Hematopoietic multipotent progenitor cell treated with erythropoietin and hydrocortisone succinate and interleukin-3 and kit ligand, for 8 days (in vitro differentiated cells): ENCODE data around the gene SERPINE2.
A peak's percentile ranks its signal among the peaks of the same experiment; 100 is the strongest.

Source experiments
- DNase-seq: peaks from one replicate; pipeline ENCODE4 v3.0.0-alpha.2; 2015

SERPINE2 gene, protein sequence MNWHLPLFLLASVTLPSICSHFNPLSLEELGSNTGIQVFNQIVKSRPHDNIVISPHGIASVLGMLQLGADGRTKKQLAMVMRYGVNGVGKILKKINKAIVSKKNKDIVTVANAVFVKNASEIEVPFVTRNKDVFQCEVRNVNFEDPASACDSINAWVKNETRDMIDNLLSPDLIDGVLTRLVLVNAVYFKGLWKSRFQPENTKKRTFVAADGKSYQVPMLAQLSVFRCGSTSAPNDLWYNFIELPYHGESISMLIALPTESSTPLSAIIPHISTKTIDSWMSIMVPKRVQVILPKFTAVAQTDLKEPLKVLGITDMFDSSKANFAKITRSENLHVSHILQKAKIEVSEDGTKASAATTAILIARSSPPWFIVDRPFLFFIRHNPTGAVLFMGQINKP

DNA sequence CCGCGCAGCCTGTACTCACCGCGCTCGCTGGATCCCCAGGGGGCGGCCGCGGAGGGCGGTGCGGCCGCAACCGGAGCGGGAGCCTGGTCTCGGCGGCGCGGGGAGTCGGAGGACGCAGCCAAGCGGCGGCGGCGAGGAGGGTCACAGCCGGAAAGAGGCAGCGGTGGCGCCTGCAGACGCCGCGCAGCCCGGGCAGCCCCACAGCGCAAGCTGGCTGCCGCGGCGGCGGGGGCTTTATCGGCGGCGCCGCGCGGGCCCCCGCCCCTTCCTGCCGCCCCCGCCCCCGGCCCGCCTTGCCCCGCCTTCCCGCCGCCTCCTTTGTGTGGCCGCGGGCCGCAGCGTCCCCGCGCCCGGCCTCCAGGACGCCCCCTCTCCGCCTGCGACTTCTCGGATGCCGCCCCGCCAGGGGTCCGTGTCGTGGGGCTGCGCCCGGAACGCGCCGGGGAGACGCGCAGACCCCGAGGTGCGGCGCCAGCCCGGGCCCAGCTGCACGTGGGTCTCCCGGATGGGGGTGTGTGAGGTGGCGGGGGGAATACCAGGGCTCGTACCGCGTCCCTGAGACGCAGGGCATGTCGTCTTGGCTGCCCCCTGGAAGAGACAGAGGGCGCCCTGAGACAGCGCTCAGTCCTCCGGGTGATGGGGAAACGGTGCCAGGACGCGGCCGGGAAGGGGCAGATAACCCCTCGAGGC, at the start of gene SERPINE2:
Gene SERPINE2 (minus strand): TSS at position 207 of the 690 bp plus-strand sequence. CDS start 37,386 bp downstream, outside the sequence.
- DNase-seq = peak; percentile 54

DNA sequence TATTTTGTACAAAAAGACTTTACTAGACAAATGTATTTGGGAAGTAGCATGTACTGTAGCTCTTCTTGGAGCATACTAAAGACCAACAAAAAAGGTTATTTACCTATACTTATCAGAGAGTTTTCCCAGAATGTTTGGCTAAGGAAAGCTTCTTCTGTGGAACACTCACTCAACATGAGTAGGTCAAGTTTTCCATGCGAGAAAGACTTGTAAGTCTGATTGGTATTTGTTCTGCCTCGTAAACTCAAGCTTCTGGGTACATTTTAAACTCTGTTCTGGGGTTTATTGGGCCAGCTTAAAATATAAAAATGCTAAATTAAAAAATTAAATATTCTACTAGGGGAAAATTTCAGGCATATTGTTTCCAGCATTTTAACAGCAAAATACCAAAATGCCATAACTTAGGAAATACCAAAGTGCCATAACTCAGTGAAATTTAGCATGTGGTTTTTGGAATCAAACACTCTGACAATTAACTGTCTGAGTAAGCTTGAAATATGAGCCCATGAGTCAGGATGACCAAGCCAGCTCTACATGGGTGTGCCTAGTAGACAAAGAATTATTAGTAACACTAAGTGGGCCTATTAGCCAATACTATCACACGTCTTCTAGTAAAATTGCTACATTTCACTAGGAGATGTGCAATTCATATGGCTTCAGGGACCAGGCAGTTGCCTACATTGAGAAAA, 47.3 kb upstream of the SERPINE2 start:
- no peak for DNase-seq

DNA sequence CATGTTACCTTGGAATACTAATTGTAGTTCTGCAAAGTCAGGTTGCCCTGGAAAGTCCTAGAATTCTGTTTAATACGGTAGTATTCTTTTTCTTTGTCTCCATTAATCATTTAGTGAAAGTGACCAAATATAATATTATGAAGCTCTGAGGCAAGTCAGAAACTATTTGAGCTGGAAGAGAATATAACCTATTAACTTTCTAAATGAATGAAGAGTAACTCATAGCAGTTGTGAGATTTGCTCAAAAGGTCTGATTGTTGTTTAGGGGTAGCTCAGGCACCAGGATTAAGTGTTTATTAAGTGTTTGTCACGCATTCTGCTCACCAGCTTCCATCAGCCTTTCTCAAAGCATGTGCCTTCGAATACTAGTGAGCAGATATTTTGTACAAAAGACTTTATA, 46.7 kb upstream of the SERPINE2 start:
- no peak for DNase-seq

DNA sequence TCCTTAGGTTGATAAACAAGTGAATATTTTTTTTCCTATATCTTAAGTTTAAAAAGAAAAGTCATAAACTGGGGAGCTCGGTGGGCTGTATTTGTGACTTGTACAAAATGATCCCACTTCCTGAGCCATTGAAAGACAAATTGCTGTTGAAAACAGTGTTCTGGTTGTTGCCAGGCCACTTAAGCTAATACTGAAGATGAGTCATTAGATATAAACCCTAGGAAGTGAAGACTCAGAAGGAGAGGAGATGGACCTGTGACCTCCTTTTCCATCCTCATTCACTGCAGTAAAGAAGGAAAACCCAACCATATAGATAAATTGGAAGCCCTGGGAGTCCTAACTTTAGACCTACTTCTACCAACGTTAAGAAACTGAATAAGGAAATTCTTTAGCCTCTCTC, 46.2 kb upstream of the SERPINE2 start:
- no peak for DNase-seq

DNA sequence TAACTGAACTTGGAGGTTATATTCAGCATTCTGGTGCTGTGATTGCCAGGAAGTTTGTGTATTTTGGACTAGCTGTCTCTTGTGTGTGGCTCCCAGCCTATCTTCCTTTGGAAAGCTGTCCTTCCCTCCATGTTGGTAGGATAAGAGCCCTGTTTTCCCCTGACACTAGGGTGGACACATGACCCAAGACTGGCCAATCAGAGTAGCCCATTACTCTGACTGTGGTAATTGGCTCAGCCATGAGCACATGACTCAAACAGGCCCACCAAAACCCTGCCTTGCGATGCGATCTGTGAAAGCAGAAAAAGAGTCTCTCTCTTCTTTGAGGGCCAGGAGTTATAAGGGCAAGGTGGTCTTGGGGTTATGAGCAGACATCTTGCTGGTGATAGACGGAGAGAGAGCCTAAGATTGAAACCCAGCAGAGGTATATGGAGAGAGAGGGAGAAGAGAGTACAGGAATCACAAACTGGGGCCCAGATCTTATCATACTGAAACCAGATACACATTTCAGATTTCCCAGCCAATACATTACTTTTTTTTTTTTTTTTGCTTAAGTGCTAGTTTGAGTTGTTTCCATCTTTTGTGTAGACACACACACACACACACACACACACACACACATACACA, 45.3 kb upstream of the SERPINE2 start:
- DNase-seq = no peak

DNA sequence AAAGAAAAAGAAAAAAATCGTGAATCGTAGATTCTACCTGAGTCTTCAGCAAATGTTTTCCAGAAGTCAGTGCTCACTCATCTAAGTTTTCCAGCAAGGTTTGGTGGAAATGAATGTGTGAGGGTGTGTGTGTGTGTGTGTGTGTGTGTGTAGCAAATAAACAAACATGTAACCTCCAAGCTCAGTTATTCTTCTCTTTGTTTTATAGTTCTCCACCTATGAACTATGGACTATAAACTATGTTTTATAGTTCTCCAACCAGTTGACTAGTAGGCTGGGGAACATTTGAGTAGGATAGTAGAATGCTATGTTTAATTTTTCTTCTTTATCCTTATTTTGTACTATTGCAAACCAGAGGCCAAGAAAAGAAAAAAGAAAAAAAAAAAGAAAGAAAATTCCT, 44.6 kb upstream of the SERPINE2 start:
- no peak for DNase-seq

DNA sequence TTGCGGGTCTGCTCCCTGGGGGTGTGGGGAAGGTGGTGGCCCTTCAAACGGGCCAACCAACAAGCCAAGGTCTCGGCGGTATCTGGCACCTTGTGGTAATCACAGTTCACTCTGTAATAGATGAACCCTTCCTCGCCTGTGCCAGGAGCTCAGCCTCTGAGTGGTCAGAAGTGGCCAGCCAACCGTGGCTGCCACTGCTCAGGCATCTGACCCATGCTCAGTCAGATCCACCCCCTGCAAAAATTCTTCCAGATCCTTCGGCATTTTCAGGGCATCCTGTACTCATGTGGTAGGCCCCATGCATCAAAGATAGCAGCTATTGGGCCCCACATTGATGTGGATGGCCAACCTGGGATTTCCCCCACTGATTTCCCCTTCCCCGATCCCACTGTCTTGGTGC, 39.6 kb upstream of the SERPINE2 start:
- DNase-seq = no peak

DNA sequence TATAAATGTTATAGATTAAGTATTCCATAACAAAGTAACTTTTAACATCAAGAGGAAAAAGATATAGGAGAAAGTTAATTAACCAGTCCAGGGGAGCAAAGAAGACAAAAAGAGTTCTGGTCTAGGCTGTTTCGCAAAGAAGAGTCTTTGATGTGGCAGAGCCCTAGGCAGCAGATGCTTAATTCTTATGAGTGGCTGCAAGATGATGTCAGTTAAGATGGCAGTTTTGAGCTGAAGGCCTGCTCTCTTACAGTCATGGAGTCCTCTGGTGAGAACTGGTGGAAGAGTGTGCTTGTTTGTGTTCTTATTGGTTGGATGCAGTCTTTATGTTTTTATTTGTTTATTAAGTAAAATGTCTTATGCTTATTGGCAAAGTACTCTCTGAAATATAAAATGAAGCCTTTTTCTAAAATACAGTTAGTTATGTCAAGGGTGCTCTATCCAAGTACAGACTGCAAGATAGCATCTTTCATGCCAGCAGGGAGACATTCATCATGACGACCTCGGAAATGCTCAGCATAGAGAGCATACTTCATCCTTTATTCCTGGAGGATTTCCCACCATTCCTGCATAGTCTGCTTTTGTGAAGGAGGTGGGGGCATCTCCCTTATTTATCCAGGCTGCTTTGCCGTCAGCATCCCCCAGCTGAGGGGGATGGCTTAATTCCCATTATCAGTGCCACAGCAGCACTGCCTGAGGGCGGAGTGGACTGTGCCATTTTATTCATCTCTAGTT, 38.9 kb upstream of the SERPINE2 start:
- DNase-seq = no peak

DNA sequence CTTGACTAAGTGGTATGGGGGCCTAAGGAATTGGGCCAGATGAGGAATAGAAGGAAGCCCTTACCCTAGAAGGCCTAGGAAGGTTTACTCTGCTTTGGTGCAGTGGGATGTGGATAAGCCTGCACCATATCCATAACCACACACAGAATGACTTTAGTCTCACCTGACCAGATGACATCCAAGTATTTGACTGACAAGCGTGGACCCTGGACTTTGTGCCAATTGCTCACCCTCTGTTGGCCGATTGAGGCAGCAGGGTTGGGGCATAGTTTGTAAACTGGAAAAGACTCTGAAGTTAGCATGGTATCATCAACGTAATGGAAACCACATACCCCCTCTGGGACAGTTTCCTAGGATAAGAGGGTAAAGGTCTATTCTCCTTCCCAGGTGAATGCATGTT, 36.5 kb upstream of the SERPINE2 start:
- DNase-seq = no peak

DNA sequence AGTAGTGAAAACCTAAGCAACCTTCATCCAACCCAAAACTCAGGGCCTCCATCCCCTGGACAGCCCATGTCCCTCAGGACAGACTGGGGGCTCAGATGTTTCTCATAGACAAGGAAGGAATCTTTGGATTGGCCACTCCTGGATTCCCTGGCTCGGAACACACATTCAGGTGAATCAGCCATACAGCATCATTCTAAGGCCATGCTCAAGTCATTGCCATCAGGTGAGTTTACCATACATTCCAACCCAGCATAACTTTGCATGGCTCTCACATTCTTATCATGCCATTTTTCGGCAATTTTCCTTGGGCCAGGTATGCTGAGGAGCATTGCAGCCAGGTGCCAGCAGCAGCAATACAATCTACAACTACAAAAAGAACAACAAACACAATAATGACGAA, 34.6 kb upstream of the SERPINE2 start:
- no peak for DNase-seq

DNA sequence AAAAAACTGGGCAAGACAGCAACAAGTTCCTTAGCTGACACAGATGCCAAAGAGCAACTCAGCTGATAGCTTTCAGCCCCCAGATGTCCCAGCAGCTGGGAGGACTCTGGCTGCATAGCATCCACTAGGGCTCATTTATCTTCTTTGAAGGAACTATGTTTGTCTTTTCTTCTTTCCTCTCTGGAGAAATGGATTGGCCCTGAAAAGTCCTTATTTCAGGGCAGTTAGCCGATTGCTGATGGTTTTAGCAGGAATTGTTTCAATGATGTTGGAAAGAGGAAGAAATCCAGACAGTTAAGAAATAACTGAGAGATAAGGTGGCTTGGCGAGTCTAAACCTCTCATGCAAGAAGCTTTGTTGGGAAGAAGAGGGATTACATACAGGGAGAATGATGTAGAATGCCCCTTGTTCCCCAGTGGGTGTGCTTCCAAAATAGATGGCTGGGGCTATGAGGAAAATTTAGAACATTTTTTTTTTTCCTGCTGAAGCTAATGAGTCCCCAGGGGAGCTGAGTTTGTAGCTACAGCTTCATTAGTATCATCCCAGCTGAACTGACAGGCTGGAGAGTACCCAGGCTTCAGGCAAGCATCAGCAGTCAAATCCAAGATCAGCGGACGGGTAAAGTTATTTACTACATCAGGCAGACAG, 33.6 kb upstream of the SERPINE2 start:
- DNase-seq = no peak

DNA sequence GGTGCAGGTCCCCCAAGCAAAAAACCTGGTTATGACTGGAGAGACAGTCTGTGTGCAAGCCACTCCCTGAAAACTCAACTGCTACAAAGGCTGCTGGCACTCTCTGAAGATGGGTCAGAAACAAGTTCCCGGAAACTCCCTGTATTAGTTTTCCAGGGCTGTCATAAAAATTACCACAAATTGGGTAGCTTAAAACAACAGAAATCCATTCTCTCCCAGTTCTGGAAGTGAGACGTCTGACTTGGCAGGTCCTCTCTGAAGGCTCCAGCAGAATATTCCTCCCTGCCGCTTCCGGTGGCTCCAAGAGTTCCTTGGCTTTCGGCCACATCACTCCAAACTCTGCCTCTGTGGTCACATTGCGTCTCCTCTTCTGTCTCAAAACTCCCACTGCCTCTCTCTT, 30.1 kb upstream of the SERPINE2 start:
- DNase-seq = no peak

DNA sequence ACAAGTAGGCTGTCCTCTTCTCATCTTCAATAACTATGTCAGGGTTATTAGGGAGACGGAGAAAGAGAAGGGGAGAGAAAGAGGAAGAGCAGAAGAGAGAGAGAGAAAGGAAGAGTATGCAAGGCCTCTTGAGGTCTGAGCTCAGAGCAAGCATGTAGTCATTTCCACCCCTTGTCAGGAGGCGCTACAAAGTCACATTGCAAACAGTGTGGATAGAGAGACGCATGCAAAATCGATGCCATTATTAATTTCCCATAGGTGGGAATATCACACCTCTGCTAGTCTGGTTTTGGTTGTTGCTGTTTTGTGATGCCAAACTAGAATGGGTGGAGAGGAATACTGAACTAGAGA, 24.2 kb upstream of the SERPINE2 start:
- DNase-seq = no peak

DNA sequence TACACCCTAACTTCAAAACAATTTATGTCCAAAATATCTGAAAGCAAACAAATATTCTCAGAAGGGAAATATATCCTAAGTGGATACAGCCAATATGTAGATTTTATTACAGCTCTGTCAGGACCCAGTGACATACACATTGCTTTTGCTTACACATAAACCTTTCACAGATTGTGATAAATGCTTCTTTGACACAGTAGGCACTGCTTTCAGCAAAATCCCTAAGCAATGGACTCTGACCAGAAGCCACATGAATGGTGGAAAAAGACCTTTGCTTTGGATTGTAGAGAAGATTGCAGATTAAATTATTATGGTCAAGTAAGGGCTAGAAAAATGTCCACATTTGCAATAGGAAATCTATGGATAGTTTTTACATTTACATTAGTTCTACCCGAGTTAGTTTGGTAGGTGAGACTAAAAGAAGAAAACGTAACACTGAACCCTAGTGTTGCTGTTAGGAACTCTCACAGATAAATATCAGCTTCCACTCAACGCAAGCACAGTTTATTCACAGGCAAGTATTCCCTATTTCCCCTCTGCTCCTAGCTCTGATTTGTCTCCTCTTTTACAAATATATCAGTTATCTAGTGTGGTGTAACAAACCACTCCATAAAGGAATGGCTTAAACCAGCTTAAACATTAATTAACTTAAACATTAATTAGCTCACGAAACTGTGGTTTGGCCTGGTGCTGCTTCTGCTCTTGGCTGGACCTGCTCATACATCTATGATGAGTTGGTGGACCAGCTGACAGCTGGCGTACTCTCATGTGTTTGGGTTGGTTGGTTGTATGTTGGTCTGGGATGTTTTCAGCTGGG, 23.6 kb upstream of the SERPINE2 start:
- peak; percentile 12 for DNase-seq

DNA sequence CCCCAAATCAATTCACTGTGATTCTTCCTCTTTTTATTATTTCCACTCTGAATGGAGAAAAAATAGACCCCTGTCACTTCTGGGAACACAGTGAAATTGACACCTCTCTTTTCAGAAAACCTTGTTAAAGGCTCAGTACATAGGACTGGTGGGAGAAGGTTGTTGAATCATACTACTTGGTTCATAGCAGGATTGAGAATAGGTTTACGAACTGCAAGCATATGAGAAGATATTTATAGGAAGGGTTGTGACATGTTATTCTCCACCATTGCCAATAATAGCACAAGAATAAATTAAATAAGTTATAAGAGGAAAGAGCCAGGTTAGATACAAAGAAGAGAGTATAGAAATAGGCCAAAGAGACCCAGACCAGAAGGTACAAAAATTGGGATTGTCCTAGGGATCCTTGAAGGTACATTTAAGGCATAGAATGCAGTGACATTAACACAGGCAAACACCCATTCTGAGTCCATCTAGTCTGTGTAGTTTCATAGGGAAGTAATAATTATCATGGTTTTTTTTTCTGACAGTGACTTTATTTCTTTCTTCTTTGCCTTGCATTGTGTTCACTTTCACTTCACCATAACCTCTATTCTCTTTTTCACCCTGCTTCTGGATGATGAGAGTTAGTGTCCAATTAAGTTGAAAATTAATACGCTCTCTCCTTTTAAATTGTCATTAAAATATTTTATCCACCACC, 21.8 kb upstream of the SERPINE2 start:
- no peak for DNase-seq

DNA sequence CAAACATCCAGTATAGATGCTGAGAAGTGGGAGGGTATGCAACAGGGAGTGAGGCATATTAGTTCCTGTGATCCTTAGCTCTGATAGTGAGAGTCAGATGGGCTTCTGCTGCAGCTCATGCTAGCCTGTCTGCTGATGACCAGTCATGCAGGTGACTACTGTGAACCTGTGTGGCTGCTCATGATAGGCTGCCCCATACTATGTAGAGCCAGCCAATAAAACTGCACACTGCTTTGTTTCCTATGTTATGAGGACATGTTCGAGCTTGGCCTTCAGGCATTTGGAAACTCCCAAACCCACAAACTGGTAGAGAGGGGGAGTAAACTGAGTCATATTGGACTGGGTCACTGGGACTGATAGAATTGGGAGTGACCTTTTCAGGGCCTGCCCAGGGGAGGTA, 20.1 kb upstream of the SERPINE2 start:
- DNase-seq = no peak

DNA sequence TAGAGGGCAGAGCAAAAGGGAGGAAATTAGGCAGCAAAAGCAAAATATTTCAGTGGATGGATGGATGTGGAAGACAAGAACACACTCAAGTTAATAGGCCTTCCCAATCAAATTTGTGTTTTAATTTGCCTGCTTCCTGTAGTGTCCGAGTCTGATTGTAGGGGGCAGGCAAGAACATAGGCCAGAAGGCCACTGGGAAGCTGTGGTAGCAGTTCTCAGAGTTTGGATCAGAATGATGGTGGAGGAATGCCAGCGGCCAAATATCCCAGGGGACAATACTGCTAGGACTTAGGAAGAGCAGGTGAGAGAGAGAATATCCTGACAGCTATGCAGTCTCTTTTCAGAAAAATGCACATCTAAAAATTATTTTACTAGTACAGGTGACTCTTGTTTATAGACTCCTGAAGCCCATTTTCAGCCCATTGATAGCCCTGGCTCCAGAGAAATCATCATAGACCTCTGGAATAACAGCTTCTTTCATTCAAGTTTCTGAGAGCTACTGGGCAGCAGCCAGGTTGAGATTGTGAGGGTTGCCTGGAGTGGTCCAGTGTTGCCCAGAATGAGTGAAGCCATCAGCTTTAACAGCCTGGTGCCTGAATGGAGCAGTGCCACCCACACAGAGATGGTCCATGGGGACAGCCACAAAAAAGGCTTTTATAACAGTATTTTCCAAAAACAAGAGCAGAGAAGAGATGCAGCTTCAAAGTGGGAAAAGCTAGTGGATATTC, 19.1 kb upstream of the SERPINE2 start:
- no peak for DNase-seq

DNA sequence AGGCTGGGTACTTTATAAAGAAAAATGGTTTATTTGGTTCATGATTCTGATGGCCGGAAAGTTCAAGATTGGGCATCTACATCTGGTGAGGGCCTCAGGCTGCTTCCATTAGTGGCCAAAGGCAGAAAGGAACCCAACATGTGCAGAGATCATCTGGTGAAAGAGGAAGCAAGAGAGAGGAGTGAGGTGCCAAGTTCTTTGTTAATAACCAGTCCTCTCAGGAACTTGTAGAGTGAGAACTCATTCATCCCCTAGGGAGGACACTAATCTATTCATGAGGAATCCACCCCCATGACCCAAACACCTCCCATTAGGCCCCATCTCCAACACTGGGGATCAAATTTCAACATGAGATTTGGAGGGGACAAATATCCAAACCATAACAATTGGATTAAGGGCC, 17.8 kb upstream of the SERPINE2 start:
- no peak for DNase-seq

DNA sequence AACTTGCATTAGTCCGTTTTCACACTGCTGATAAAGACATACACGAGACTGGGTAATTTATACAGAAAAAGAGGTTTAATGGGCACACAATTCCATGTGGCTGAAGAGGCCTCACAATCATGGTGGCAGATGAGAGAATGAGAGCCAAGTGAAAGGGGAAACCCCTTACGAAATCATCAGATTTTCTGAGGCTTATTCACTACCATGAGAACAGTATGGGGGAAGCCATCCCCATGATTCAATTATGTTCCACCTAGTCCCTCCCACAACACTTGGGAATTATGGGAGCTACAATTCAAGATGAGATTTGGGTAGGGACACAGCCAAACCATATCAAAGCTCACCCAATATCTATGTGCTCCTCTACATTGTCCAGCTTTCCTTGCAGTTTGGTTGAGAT, 16.0 kb upstream of the SERPINE2 start:
- no peak for DNase-seq

DNA sequence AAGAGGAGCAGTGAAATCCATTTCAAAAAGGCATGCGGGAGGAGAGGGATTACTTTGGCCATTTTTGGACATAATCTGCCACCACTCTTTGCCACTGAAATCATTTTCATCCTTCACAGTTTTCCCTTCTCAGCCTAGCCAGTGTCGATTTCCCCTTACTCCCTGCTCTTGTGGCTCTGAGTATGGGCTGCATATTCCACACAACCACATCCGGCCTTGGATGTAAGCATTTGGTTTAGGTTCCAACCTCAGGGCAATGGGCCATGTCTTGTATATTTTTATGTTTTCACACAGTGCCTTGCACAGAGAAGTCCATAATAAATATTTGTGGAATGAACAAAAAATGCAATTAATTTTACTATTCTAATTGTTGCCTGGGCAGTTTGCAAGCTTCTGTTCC, 7.7 kb upstream of the SERPINE2 start:
- DNase-seq = no peak
